IPS-18a (cell line): ENCODE results near the gene KLC1.

Experiments used
- H3K27ac ChIP-seq: one replicate; pipeline ENCODE4 v1.5.1; 2013; ENCODE audit warnings: low read length
- H3K27me3 ChIP-seq: one replicate; pipeline ENCODE4 v1.6.1; 2013; ENCODE audit warnings: mild to moderate bottlenecking, low read length; ENCODE audit not compliant: control insufficient read depth, insufficient read depth
- H3K36me3 ChIP-seq: one replicate; pipeline ENCODE4 v1.6.1; 2013; ENCODE audit warnings: low read depth, low read length; ENCODE audit not compliant: control insufficient read depth
- H3K4me1 ChIP-seq: one replicate; pipeline ENCODE4 v1.6.1; 2013; ENCODE audit warnings: low read depth, low read length; ENCODE audit not compliant: control insufficient read depth
- H3K4me3 ChIP-seq: one replicate; pipeline ENCODE4 v1.5.1; 2013; ENCODE audit warnings: low read length
- H3K9ac ChIP-seq: one replicate; pipeline ENCODE4 v1.6.1; 2013; ENCODE audit warnings: mild to moderate bottlenecking, low read length, moderate library complexity
- H3K9me3 ChIP-seq: one replicate; pipeline ENCODE4 v1.6.1; 2013; ENCODE audit warnings: low read depth, low read length; ENCODE audit not compliant: control insufficient read depth

Gene KLC1

GRCh38 chr14:103736546-103737431 is 107.8 kb downstream of the KLC1 start:
- no peak overlapping the region for H3K4me3 ChIP-seq
- no peaks in the 10 kb centered on the region for H3K27me3 ChIP-seq
- no peaks in the 10 kb centered on the region for H3K4me1 ChIP-seq
- H3K27ac ChIP-seq, result no peak overlapping the region
- H3K9me3 ChIP-seq, result no peaks in the 10 kb centered on the region
- H3K9ac ChIP-seq, result no peak overlapping the region
- peaks cover 7% of the 10 kb centered on the region for H3K36me3 ChIP-seq

GRCh38 chr14:103737432-103738045 is 108.5 kb downstream of the KLC1 start:
- Histone ChIP-seq H3K9me3 (no peaks in the 10 kb centered on the region), H3K27me3 (no peaks in the 10 kb centered on the region), H3K4me3 (no peak overlapping the region), H3K9ac (no peak overlapping the region), H3K4me1 (no peaks in the 10 kb centered on the region), H3K36me3 (peaks cover 7% of the 10 kb centered on the region), H3K27ac (no peak overlapping the region)

GRCh38 chr14:103738166-103738565 is 109.2 kb downstream of the KLC1 start:
- H3K4me1 ChIP-seq, result no peaks in the 10 kb centered on the region
- H3K27ac ChIP-seq, result no peak overlapping the region
- no peaks in the 10 kb centered on the region for H3K27me3 ChIP-seq
- H3K36me3 ChIP-seq, result peaks cover 1% of the 10 kb centered on the region
- H3K9ac ChIP-seq, result no peak overlapping the region
- no peaks in the 10 kb centered on the region for H3K9me3 ChIP-seq
- no peak overlapping the region for H3K4me3 ChIP-seq

- Histone ChIP-seq H3K36me3 (no peaks in the 10 kb centered on the region), H3K4me3 (no peak overlapping the region), H3K27ac (no peak overlapping the region), H3K9me3 (no peaks in the 10 kb centered on the region), H3K4me1 (no peaks in the 10 kb centered on the region), H3K27me3 (no peaks in the 10 kb centered on the region), H3K9ac (no peak overlapping the region)
These were observed 109.9 kb downstream of the KLC1 start for GRCh38 chr14:103738701-103739451.

GRCh38 chr14:103739466-103739792 is 110.4 kb downstream of the KLC1 start:
- Histone ChIP-seq H3K4me3 (no peak overlapping the region), H3K9ac (no peak overlapping the region), H3K4me1 (no peaks in the 10 kb centered on the region), H3K36me3 (no peaks in the 10 kb centered on the region), H3K27ac (no peak overlapping the region), H3K27me3 (no peaks in the 10 kb centered on the region), H3K9me3 (no peaks in the 10 kb centered on the region)

- no peaks in the 10 kb centered on the region for H3K9me3 ChIP-seq
- H3K36me3 ChIP-seq, result no peaks in the 10 kb centered on the region
- H3K27me3 ChIP-seq, result no peaks in the 10 kb centered on the region
- H3K4me3 ChIP-seq, result no peak overlapping the region
- H3K27ac ChIP-seq, result no peak overlapping the region
- no peak overlapping the region for H3K9ac ChIP-seq
- H3K4me1 ChIP-seq, result no peaks in the 10 kb centered on the region
These were observed 110.9 kb downstream of the KLC1 start for GRCh38 chr14:103739793-103740501.

- H3K9ac ChIP-seq, result no peak overlapping the region
- H3K36me3 ChIP-seq, result no peaks in the 10 kb centered on the region
- no peaks in the 10 kb centered on the region for H3K9me3 ChIP-seq
These were observed 112.1 kb downstream of the KLC1 start for GRCh38 chr14:103740991-103741689.

GRCh38 chr14:103741876-103742275 is 112.9 kb downstream of the KLC1 start:
- Histone ChIP-seq H3K4me3 (no peak overlapping the region), H3K9me3 (no peaks in the 10 kb centered on the region), H3K4me1 (no peaks in the 10 kb centered on the region), H3K27ac (no peak overlapping the region), H3K9ac (no peak overlapping the region), H3K27me3 (no peaks in the 10 kb centered on the region), H3K36me3 (no peaks in the 10 kb centered on the region)

More at GRCh38 chr14:103740991-103741689, 112.1 kb downstream of the KLC1 start:
- H3K27me3 ChIP-seq, result no peaks in the 10 kb centered on the region
- H3K4me1 ChIP-seq, result no peaks in the 10 kb centered on the region
- H3K27ac ChIP-seq, result no peak overlapping the region
- no peak overlapping the region for H3K4me3 ChIP-seq

GRCh38 chr14:103742499-103743255 is 113.7 kb downstream of the KLC1 start:
- H3K27me3 ChIP-seq, result no peaks in the 10 kb centered on the region
- no peak overlapping the region for H3K27ac ChIP-seq
- H3K36me3 ChIP-seq, result no peaks in the 10 kb centered on the region
- H3K9ac ChIP-seq, result no peak overlapping the region
- no peaks in the 10 kb centered on the region for H3K4me1 ChIP-seq
- H3K9me3 ChIP-seq, result no peaks in the 10 kb centered on the region
- no peak overlapping the region for H3K4me3 ChIP-seq

GRCh38 chr14:103743691-103744090 is 114.7 kb downstream of the KLC1 start:
- Histone ChIP-seq H3K27me3 (no peaks in the 10 kb centered on the region), H3K9me3 (no peaks in the 10 kb centered on the region), H3K4me1 (no peaks in the 10 kb centered on the region), H3K27ac (no peak overlapping the region), H3K36me3 (no peaks in the 10 kb centered on the region), H3K9ac (no peak overlapping the region), H3K4me3 (no peak overlapping the region)
